ENCODE data around the gene RWDD3. TPM values are rescaled to one million over a fixed set of nuclear protein-coding genes. Genes with fewer than 3 reads are reported as not detected.

The RWDD3 gene
- total and polyA plus RNA-seq, 2 donors from 2014 or later: 18.0 to 19.7 TPM

DNA sequence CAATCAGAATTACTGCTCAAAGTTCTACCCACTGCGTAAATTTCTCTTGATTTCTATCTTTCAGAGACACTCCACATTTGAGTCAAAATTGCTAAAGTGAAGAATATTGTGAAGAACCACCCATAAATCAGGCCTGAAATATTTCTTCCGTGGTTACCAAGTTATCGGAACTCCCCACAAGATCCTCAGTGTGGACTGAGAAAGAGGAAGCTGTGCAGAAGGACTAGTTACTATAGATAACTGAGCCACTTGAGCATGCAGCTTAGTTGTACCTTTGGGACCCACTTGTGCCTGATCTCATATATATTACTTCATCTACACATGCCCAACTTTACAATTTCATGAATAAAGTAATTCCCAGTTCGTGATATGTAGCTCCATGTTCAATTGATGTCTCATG lies 18.4 kb downstream of the RWDD3 start:
- H3K4me3 ChIP-seq (ENCODE audit: low read length in 3 of 3): no peak overlapping the region
- H3K9me3 ChIP-seq (ENCODE audit: control insufficient read depth in 2 of 3, insufficient read depth in 1 of 3, low read length in 3 of 3): no peaks in the 10 kb centered on the region
- H3K4me1 ChIP-seq (ENCODE audit: control insufficient read depth in 2 of 3, insufficient read depth in 2 of 3, low read depth in 1 of 3, low read length in 3 of 3): no peaks in the 10 kb centered on the region
- no peak overlapping the region for H3K9ac ChIP-seq (ENCODE audit: low read length in 3 of 3)
- H3K27ac ChIP-seq (ENCODE audit: low read depth in 2 of 2, low read length in 2 of 2): no peak overlapping the region
- intact Hi-C loops (cut with DNase I): no loop called here
- peaks cover 0 to 4% (median 2%) of the 10 kb centered on the region in 3 donors for H3K36me3 ChIP-seq (ENCODE audit: control insufficient read depth in 2 of 3, insufficient read depth in 3 of 3, low read length in 3 of 3)
- DNase-seq (no peak), FAIRE-seq (no peak)
- H3K27me3 ChIP-seq (ENCODE audit: control insufficient read depth, insufficient read depth, low read length): no peaks in the 10 kb centered on the region
- TF ChIP-seq, protein P1, sequence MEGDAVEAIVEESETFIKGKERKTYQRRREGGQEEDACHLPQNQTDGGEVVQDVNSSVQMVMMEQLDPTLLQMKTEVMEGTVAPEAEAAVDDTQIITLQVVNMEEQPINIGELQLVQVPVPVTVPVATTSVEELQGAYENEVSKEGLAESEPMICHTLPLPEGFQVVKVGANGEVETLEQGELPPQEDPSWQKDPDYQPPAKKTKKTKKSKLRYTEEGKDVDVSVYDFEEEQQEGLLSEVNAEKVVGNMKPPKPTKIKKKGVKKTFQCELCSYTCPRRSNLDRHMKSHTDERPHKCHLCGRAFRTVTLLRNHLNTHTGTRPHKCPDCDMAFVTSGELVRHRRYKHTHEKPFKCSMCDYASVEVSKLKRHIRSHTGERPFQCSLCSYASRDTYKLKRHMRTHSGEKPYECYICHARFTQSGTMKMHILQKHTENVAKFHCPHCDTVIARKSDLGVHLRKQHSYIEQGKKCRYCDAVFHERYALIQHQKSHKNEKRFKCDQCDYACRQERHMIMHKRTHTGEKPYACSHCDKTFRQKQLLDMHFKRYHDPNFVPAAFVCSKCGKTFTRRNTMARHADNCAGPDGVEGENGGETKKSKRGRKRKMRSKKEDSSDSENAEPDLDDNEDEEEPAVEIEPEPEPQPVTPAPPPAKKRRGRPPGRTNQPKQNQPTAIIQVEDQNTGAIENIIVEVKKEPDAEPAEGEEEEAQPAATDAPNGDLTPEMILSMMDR (IDR thresholded peaks at IDR 0.05; ENCODE audit: borderline replicate concordance, extremely low read depth, insufficient read depth): no peak

DNA sequence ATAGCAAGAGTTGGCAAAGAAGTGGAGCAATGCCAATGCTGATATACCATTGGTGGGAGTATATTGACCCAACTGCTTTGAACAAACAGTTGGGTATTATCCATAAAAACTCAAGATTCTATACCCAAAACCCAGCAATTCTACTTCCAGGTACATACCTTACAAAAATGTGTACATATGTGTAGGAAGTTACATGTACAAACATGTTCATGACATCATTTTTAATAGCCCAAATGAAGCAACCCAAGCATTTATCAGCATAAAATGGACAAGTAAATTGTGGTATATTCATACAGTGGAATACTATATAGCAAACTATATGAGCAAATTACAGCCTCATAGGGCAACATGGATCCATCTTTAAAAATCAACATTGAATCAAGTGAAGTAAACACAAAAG lies 20.9 kb downstream of the RWDD3 start:
- intact Hi-C loops (cut with DNase I): no loop called here
- FAIRE-seq (no peak), DNase-seq (no peak)
- H3K4me1 ChIP-seq (ENCODE audit: control insufficient read depth in 2 of 3, insufficient read depth in 2 of 3, low read depth in 1 of 3, low read length in 3 of 3): no peaks in the 10 kb centered on the region
- peaks cover 0 to 4% (median 2%) of the 10 kb centered on the region in 3 donors for H3K36me3 ChIP-seq (ENCODE audit: control insufficient read depth in 2 of 3, insufficient read depth in 3 of 3, low read length in 3 of 3)
- H3K27me3 ChIP-seq (ENCODE audit: control insufficient read depth, insufficient read depth, low read length): no peaks in the 10 kb centered on the region
- no peak overlapping the region for H3K4me3 ChIP-seq (ENCODE audit: low read length in 3 of 3)
- no peak overlapping the region for H3K9ac ChIP-seq (ENCODE audit: low read length in 3 of 3)
- H3K9me3 ChIP-seq (ENCODE audit: control insufficient read depth in 2 of 3, insufficient read depth in 1 of 3, low read length in 3 of 3): no peaks in the 10 kb centered on the region
- H3K27ac ChIP-seq (ENCODE audit: low read depth in 2 of 2, low read length in 2 of 2): no peak overlapping the region
- TF ChIP-seq, protein P1 (IDR thresholded peaks at IDR 0.05; ENCODE audit: borderline replicate concordance, extremely low read depth, insufficient read depth): no peak

- TF ChIP-seq, protein P1 (IDR thresholded peaks at IDR 0.05; ENCODE audit: borderline replicate concordance, extremely low read depth, insufficient read depth): no peak
- FAIRE-seq (no peak), DNase-seq (no peak)
- Histone ChIP-seq H3K36me3 (ENCODE audit: control insufficient read depth in 2 of 3, insufficient read depth in 3 of 3, low read length in 3 of 3) (peaks cover 0 to 4% (median 2%) of the 10 kb centered on the region in 3 donors), H3K27me3 (ENCODE audit: control insufficient read depth, insufficient read depth, low read length) (no peaks in the 10 kb centered on the region), H3K27ac (ENCODE audit: low read depth in 2 of 2, low read length in 2 of 2) (no peak overlapping the region), H3K4me1 (ENCODE audit: control insufficient read depth in 2 of 3, insufficient read depth in 2 of 3, low read depth in 1 of 3, low read length in 3 of 3) (no peaks in the 10 kb centered on the region), H3K4me3 (ENCODE audit: low read length in 3 of 3) (no peak overlapping the region), H3K9ac (ENCODE audit: low read length in 3 of 3) (no peak overlapping the region), H3K9me3 (ENCODE audit: control insufficient read depth in 2 of 3, insufficient read depth in 1 of 3, low read length in 3 of 3) (no peaks in the 10 kb centered on the region)
- intact Hi-C loops (cut with DNase I): no loop called here
These were observed 21.8 kb downstream of the RWDD3 start for GRCh38 chr1:95255826-95256225.

DNA sequence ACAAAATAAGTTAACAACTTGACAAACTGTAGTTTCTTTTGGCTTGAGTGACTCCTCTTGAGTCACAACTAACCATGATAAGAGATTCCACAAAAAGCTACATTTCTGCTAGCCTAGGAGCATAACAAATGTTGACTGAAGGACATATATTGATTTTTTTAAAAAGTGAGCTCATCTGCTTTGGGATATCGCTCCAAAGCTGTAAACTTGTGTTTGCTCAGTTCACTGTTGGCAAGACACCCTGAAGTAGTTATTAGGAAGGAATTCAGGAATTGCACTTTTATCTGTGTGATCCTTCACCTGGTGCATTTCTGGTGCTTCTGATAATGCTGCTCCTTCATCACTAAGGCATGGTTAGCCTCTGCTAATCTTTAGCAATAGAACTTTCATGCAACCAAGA lies 23.7 kb downstream of the RWDD3 start:
- intact Hi-C loops (cut with DNase I): no loop called here
- Histone ChIP-seq H3K4me3 (ENCODE audit: low read length in 3 of 3) (no peak overlapping the region), H3K27me3 (ENCODE audit: control insufficient read depth, insufficient read depth, low read length) (no peaks in the 10 kb centered on the region), H3K9me3 (ENCODE audit: control insufficient read depth in 2 of 3, insufficient read depth in 1 of 3, low read length in 3 of 3) (no peaks in the 10 kb centered on the region), H3K4me1 (ENCODE audit: control insufficient read depth in 2 of 3, insufficient read depth in 2 of 3, low read depth in 1 of 3, low read length in 3 of 3) (no peaks in the 10 kb centered on the region), H3K9ac (ENCODE audit: low read length in 3 of 3) (no peak overlapping the region), H3K36me3 (ENCODE audit: control insufficient read depth in 2 of 3, insufficient read depth in 3 of 3, low read length in 3 of 3) (peaks cover 0 to 4% (median 0%) of the 10 kb centered on the region in 3 donors), H3K27ac (ENCODE audit: low read depth in 2 of 2, low read length in 2 of 2) (no peak overlapping the region)
- TF ChIP-seq, protein P1 (IDR thresholded peaks at IDR 0.05; ENCODE audit: borderline replicate concordance, extremely low read depth, insufficient read depth): no peak
- DNase-seq (no peak), FAIRE-seq (no peak)

Data from kidney (tissue), 14 donors.